PFSK-1 (cell line): Measurements from ENCODE around the gene PPM1F.

ENCODE experiments used
- SIN3A ChIP-seq: IDR thresholded peaks from 2 replicates; pipeline ENCODE4 v1.6.1; 2012; ENCODE audit warnings: mild to moderate bottlenecking, low read length, moderate library complexity, borderline replicate concordance; ENCODE audit not compliant: insufficient read depth
- TAF1 ChIP-seq: IDR thresholded peaks from 2 replicates; pipeline ENCODE4 v1.6.1; 2012; ENCODE audit warnings: low read length, control low read depth, borderline replicate concordance; ENCODE audit not compliant: insufficient read depth

DNA sequence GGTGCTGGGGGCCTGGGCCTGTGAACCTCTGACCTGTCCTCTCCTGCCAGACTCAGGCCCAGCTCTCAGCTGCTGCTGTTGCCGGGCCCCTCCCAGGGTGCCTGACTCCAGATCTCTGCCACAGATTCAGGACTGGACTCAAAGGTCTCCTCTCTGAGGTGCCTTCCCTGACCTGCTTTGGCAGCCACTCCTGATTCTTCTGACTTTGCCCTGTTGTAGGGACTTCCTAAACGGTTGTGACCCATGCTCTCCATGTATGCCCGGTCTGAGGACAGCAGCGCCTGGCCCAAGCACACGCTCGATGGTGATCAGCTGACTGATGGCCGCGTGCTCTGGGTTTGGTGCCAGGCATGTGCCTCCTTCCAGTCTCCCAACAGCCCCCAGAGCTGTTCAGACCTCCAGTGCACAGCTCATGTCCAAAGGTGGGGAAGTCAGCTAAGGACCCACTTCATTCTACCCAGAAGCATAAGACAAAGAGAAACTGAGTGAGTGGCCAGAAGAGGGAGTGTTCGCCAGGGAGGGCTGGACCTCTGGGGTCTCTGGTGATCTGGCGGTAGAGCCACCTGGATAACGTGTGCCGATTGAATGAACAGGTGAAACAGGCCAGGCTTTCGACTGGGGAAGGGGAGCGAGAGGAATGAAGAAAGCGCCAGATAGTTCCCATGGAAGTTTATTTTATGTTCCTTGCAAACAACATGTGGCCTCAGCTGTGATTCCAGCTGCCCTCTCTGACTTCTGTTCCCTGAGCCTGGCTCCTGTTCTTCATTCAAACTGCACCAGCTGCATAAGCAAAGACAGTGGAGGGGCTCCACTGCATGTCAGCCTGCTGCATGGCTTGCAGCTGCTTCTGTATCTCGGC lies 38.0 kb upstream of the PPM1F start:
- TF ChIP-seq TAF1 (no peak), SIN3A (no peak)
